GM23338 (cell line): ENCODE data around the gene MRPS16. TPM values are rescaled to one million over a fixed set of nuclear protein-coding genes. Genes with fewer than 3 reads are reported as not detected.

Source experiments
- ATAC-seq: fragments of 200-7000 bp; cut with Tn5 transposase; 3 replicates; pipeline ENCODE4 v1.9.1; 2020
- DNase-seq: peaks from one replicate; pipeline ENCODE4 v3.0.0-alpha.2; 2015; ENCODE audit warnings: low spot score
- H2AFZ ChIP-seq: fragments of 200-600 bp; sonication (generic); 2 replicates; pipeline ENCODE4 v1.8.0; 2016; ENCODE audit warnings: antibody characterized with exemption, mild to moderate bottlenecking, moderate library complexity
- H3F3A ChIP-seq: fragments of 200-600 bp; sonication (generic); replicated peaks from 2 replicates; pipeline ENCODE4 v1.8.0; 2017; ENCODE audit warnings: antibody characterized with exemption, mixed run types, low read depth
- H3K27ac ChIP-seq: fragments of 200-600 bp; sonication (generic); 2 replicates; pipeline ENCODE4 v1.6.1; 2016; ENCODE audit warnings: low read depth
- H3K27me3 ChIP-seq: fragments of 200-600 bp; sonication (generic); 2 replicates; pipeline ENCODE4 v1.8.0; 2016; ENCODE audit warnings: mild to moderate bottlenecking, mixed run types, moderate library complexity; ENCODE audit not compliant: insufficient read depth
- H3K36me3 ChIP-seq: fragments of 200-600 bp; sonication (generic); 2 replicates; pipeline ENCODE4 v1.8.0; 2016; ENCODE audit warnings: mild to moderate bottlenecking; ENCODE audit not compliant: insufficient read depth
- H3K4me1 ChIP-seq: fragments of 200-600 bp; sonication (generic); 2 replicates; pipeline ENCODE4 v1.8.0; 2016; ENCODE audit warnings: mild to moderate bottlenecking, moderate library complexity; ENCODE audit not compliant: insufficient read depth
- H3K4me2 ChIP-seq: fragments of 200-600 bp; sonication (generic); 2 replicates; pipeline ENCODE4 v1.7.1; 2017; ENCODE audit warnings: mixed run types
- H3K4me3 ChIP-seq: fragments of 200-600 bp; sonication (generic); 2 replicates; pipeline ENCODE4 v1.6.1; 2016; ENCODE audit warnings: mixed run types
- H3K79me2 ChIP-seq: fragments of 200-600 bp; sonication (generic); replicated peaks from 2 replicates; pipeline ENCODE4 v1.8.0; 2017; ENCODE audit warnings: mild to moderate bottlenecking; ENCODE audit not compliant: insufficient read depth
- H3K9me2 ChIP-seq: fragments of 200-600 bp; sonication (generic); 2 replicates; pipeline ENCODE4 v1.8.0; 2017; ENCODE audit not compliant: insufficient read depth
- H4K20me1 ChIP-seq: fragments of 200-600 bp; sonication (generic); replicated peaks from 2 replicates; pipeline ENCODE4 v1.8.0; 2017; ENCODE audit warnings: mild to moderate bottlenecking; ENCODE audit not compliant: insufficient read depth
- H3K27ac Mint-ChIP-seq: 2 replicates; pipeline ENCODE4 v1.8.0; 2020; ENCODE audit warnings: inconsistent platforms, mild to moderate bottlenecking, moderate library complexity, mixed read lengths
- H3K27me3 Mint-ChIP-seq: 3 replicates; pipeline ENCODE4 v1.8.0; 2022; ENCODE audit warnings: low read depth, mild to moderate bottlenecking, moderate library complexity, mixed read lengths, inconsistent platforms; ENCODE audit not compliant: insufficient read depth, poor library complexity
- H3K36me3 Mint-ChIP-seq: 3 replicates; pipeline ENCODE4 v1.8.0; 2021; ENCODE audit warnings: low read depth, mild to moderate bottlenecking, inconsistent platforms, moderate library complexity, mixed read lengths
- H3K4me1 Mint-ChIP-seq: 3 replicates; pipeline ENCODE4 v1.8.0; 2020; ENCODE audit warnings: mild to moderate bottlenecking, inconsistent platforms, mixed read lengths
- H3K4me3 Mint-ChIP-seq: 3 replicates; pipeline ENCODE4 v1.8.0; 2021; ENCODE audit warnings: moderate library complexity, mild to moderate bottlenecking, inconsistent platforms, mixed read lengths
- H3K9me3 Mint-ChIP-seq: 3 replicates; pipeline ENCODE4 v1.8.0; 2020; ENCODE audit warnings: moderate library complexity, mild to moderate bottlenecking, inconsistent platforms, mixed read lengths
- CREB1 ChIP-seq: fragments of 250-450 bp; sonication (Bioruptor Pico); IDR thresholded peaks from 2 replicates; pipeline ENCODE4 v1.5.0; 2020; ENCODE audit warnings: low read depth, mild to moderate bottlenecking, moderate library complexity
- EZH2 ChIP-seq: fragments of 200-600 bp; sonication (generic); IDR thresholded peaks from one replicate; pipeline ENCODE4 v1.8.0; 2017; ENCODE audit warnings: antibody characterized with exemption, mild to moderate bottlenecking, low read depth; ENCODE audit not compliant: unreplicated experiment
- EZH2phosphoT487 ChIP-seq: fragments of 200-600 bp; sonication (generic); IDR thresholded peaks from one replicate; pipeline ENCODE4 v1.8.1; 2018; ENCODE audit warnings: antibody characterized with exemption; ENCODE audit not compliant: unreplicated experiment
- JUNB ChIP-seq: IDR thresholded peaks from one replicate; pipeline ENCODE4 v1.6.1; 2016; ENCODE audit warnings: antibody characterized with exemption; ENCODE audit not compliant: unreplicated experiment
- POLR2AphosphoS5 ChIP-seq: IDR thresholded peaks from 2 replicates; pipeline ENCODE4 v1.6.1; 2016; ENCODE audit warnings: antibody characterized with exemption, low read depth
- STAT1 ChIP-seq: IDR thresholded peaks from one replicate; pipeline ENCODE4 v1.6.1; 2016; ENCODE audit warnings: antibody characterized with exemption; ENCODE audit not compliant: unreplicated experiment
- ZNF114 ChIP-seq: fragments of 250-450 bp; sonication (Bioruptor Pico); IDR thresholded peaks from 2 replicates; pipeline ENCODE4 v1.5.0; 2020; ENCODE audit warnings: mild to moderate bottlenecking, moderate library complexity
- ZNF331 ChIP-seq: fragments of 250-450 bp; sonication (Bioruptor Pico); IDR thresholded peaks from 2 replicates; pipeline ENCODE4 v1.5.0; 2020; ENCODE audit warnings: low read depth, mild to moderate bottlenecking, moderate library complexity
- polyA plus RNA-seq: library from polyadenylated mRNA; unstranded; fragments of >200 nt; fragmentation: Nextera tagmentation; extraction: Ambion mirVana; gene quantifications from 2 replicates; pipeline ENCODE4 v1.2.1, GENCODE V29; 2016
- total RNA-seq: library from RNA; depleted of rRNA; stranded (reverse); fragments of >200 nt; shearing (Covaris generic); gene quantifications from 2 replicates; pipeline ENCODE4 v1.2.3, GENCODE V29; 2014
- TF ChIP-seq, protein P1 (sequence below): fragments of 250-450 bp; sonication (Bioruptor Pico); IDR thresholded peaks from 2 replicates; pipeline ENCODE4 v1.5.0; 2020; ENCODE audit warnings: mild to moderate bottlenecking, moderate library complexity
- TF ChIP-seq, protein P2 (sequence below), 2 experiments: fragments of 200-600 bp in 1 of 2; sonication (generic) in 1 of 2; conservative IDR thresholded peaks; 2 replicates each; pipeline versions ENCODE4 v1.5.1 to v1.6.1; 2016 to 2017; ENCODE audit warnings: antibody characterized with exemption in 2 of 2, low read depth in 2 of 2, mild to moderate bottlenecking in 2 of 2, moderate library complexity in 1 of 2

The MRPS16 gene
- total and polyA plus RNA-seq, 2 experiments from 2014 or later = 83.2 to 173 TPM

- DNase-seq (no peak), ATAC-seq (no peak)
- TF ChIP-seq, protein P1, sequence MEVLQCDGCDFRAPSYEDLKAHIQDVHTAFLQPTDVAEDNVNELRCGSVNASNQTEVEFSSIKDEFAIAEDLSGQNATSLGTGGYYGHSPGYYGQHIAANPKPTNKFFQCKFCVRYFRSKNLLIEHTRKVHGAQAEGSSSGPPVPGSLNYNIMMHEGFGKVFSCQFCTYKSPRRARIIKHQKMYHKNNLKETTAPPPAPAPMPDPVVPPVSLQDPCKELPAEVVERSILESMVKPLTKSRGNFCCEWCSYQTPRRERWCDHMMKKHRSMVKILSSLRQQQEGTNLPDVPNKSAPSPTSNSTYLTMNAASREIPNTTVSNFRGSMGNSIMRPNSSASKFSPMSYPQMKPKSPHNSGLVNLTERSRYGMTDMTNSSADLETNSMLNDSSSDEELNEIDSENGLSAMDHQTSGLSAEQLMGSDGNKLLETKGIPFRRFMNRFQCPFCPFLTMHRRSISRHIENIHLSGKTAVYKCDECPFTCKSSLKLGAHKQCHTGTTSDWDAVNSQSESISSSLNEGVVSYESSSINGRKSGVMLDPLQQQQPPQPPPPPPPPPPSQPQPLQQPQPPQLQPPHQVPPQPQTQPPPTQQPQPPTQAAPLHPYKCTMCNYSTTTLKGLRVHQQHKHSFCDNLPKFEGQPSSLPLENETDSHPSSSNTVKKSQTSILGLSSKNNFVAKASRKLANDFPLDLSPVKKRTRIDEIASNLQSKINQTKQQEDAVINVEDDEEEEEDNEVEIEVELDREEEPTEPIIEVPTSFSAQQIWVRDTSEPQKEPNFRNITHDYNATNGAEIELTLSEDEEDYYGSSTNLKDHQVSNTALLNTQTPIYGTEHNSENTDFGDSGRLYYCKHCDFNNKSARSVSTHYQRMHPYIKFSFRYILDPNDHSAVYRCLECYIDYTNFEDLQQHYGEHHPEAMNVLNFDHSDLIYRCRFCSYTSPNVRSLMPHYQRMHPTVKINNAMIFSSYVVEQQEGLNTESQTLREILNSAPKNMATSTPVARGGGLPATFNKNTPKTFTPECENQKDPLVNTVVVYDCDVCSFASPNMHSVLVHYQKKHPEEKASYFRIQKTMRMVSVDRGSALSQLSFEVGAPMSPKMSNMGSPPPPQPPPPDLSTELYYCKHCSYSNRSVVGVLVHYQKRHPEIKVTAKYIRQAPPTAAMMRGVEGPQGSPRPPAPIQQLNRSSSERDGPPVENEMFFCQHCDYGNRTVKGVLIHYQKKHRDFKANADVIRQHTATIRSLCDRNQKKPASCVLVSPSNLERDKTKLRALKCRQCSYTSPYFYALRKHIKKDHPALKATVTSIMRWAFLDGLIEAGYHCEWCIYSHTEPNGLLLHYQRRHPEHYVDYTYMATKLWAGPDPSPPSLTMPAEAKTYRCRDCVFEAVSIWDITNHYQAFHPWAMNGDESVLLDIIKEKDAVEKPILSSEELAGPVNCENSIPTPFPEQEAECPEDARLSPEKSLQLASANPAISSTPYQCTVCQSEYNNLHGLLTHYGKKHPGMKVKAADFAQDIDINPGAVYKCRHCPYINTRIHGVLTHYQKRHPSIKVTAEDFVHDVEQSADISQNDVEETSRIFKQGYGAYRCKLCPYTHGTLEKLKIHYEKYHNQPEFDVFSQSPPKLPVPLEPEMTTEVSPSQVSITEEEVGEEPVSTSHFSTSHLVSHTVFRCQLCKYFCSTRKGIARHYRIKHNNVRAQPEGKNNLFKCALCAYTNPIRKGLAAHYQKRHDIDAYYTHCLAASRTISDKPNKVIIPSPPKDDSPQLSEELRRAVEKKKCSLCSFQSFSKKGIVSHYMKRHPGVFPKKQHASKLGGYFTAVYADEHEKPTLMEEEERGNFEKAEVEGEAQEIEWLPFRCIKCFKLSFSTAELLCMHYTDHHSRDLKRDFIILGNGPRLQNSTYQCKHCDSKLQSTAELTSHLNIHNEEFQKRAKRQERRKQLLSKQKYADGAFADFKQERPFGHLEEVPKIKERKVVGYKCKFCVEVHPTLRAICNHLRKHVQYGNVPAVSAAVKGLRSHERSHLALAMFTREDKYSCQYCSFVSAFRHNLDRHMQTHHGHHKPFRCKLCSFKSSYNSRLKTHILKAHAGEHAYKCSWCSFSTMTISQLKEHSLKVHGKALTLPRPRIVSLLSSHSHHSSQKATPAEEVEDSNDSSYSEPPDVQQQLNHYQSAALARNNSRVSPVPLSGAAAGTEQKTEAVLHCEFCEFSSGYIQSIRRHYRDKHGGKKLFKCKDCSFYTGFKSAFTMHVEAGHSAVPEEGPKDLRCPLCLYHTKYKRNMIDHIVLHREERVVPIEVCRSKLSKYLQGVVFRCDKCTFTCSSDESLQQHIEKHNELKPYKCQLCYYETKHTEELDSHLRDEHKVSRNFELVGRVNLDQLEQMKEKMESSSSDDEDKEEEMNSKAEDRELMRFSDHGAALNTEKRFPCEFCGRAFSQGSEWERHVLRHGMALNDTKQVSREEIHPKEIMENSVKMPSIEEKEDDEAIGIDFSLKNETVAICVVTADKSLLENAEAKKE (CRISPR knock-in tag) = no peak
- TF ChIP-seq, protein P2, sequence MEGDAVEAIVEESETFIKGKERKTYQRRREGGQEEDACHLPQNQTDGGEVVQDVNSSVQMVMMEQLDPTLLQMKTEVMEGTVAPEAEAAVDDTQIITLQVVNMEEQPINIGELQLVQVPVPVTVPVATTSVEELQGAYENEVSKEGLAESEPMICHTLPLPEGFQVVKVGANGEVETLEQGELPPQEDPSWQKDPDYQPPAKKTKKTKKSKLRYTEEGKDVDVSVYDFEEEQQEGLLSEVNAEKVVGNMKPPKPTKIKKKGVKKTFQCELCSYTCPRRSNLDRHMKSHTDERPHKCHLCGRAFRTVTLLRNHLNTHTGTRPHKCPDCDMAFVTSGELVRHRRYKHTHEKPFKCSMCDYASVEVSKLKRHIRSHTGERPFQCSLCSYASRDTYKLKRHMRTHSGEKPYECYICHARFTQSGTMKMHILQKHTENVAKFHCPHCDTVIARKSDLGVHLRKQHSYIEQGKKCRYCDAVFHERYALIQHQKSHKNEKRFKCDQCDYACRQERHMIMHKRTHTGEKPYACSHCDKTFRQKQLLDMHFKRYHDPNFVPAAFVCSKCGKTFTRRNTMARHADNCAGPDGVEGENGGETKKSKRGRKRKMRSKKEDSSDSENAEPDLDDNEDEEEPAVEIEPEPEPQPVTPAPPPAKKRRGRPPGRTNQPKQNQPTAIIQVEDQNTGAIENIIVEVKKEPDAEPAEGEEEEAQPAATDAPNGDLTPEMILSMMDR (conservative IDR thresholded peaks at IDR 0.05; ENCODE audit: low read depth in 2 of 2) = no peak
- no peak for TF ChIP-seq ZNF114 (CRISPR knock-in tag)
- no peak for TF ChIP-seq POLR2AphosphoS5
- no peak for TF ChIP-seq JUNB
- TF ChIP-seq ZNF331 (CRISPR knock-in tag) = no peak
- TF ChIP-seq CREB1 (CRISPR knock-in tag) = no peak
- TF ChIP-seq EZH2phosphoT487 = no peak
- TF ChIP-seq EZH2 = no peak
- no peak for TF ChIP-seq STAT1
- Histone ChIP-seq H3K79me2 (no peaks in the 10 kb centered on the region), H3K4me1 (no peaks in the 10 kb centered on the region), H4K20me1 (no peaks in the 10 kb centered on the region), H3K9me2 (no peaks in the 10 kb centered on the region), H3K4me2 (no peak overlapping the region), H3K27ac (no peak overlapping the region), H3F3A (no peaks in the 10 kb centered on the region), H3K27me3 (no peaks in the 10 kb centered on the region), H2AFZ (no peak overlapping the region), H3K4me3 (no peak overlapping the region), H3K36me3 (no peaks in the 10 kb centered on the region)
- Mint-ChIP-seq H3K4me1 (no peaks in the 10 kb centered on the region), H3K27ac (no peak overlapping the region), H3K4me3 (no peak overlapping the region), H3K9me3 (no peaks in the 10 kb centered on the region; the same call in 2 of the 3 replicates), H3K27me3 (peaks cover 10% of the 10 kb centered on the region), H3K36me3 (no peaks in the 10 kb centered on the region)
Measured at GRCh38 chr10:73281097-73281496, 28.7 kb upstream of the MRPS16 start.
